MCF 10A (cell line): ENCODE measurements around the gene RAB35. TPM values are rescaled to one million over a fixed set of nuclear protein-coding genes. Genes with fewer than 3 reads are reported as not detected.

Experiments used
- BruUV-seq: library from RNA; stranded (reverse); fragments of 400-500 nt; replicated peaks from 2 replicates; lab custom pipeline; 2021; lab: Mats Ljungman, UMichigan
- CTCF ChIA-PET: fragments of 300-600 bp; sonication (Branson Sonifier 250); formaldehyde crosslinking; extraction: SDS; loops from one replicate; lab custom pipeline; 2021; ENCODE audit warnings: antibody characterized with exemption, inconsistent platforms; lab: Yijun Ruan, JAX
- POLR2A ChIA-PET: fragments of 300-600, 350-650 bp; sonication (Branson Sonifier 250); formaldehyde crosslinking; extraction: SDS; loops from one replicate; lab custom pipeline; 2020; ENCODE audit warnings: antibody characterized with exemption, inconsistent platforms; lab: Yijun Ruan, JAX
- DNase-seq: peaks from one replicate; pipeline ENCODE4 v3.0.0-alpha.2; 2018; ENCODE audit not compliant: unreplicated experiment
- H3K27ac Mint-ChIP-seq: one replicate; pipeline ENCODE4 v1.8.0; 2022; ENCODE audit warnings: mild to moderate bottlenecking, low read depth, mixed read lengths; ENCODE audit not compliant: unreplicated experiment
- H3K27me3 Mint-ChIP-seq: one replicate; pipeline ENCODE4 v1.8.0; 2022; ENCODE audit warnings: mixed read lengths; ENCODE audit not compliant: insufficient read depth, unreplicated experiment
- H3K36me3 Mint-ChIP-seq: one replicate; pipeline ENCODE4 v1.8.0; 2022; ENCODE audit warnings: mild to moderate bottlenecking, moderate library complexity, mixed read lengths; ENCODE audit not compliant: insufficient read depth, unreplicated experiment
- H3K4me1 Mint-ChIP-seq: one replicate; pipeline ENCODE4 v1.8.0; 2022; ENCODE audit warnings: mixed read lengths; ENCODE audit not compliant: insufficient read depth, unreplicated experiment
- H3K4me3 Mint-ChIP-seq: one replicate; pipeline ENCODE4 v1.8.0; 2022; ENCODE audit warnings: mild to moderate bottlenecking, moderate library complexity, mixed read lengths; ENCODE audit not compliant: unreplicated experiment
- H3K9me3 Mint-ChIP-seq: one replicate; pipeline ENCODE4 v1.8.0; 2022; ENCODE audit warnings: mixed read lengths; ENCODE audit not compliant: unreplicated experiment
- intact Hi-C: fragments of 100-400 bp; cut with micrococcal nuclease; formaldehyde crosslinking; loops from 2 replicates; pipeline ENCODE4 v1.14.1; 2022
- total RNA-seq: library from RNA; stranded (reverse); gene quantifications from 2 replicates; pipeline ENCODE4 v1.2.3, GENCODE V29; 2022
- TF ChIP-seq, protein P1 (sequence below): fragments of 200-600 bp; IDR thresholded peaks from one replicate; pipeline ENCODE4 v1.8.0; 2022; ENCODE audit warnings: antibody characterized with exemption, mild to moderate bottlenecking; ENCODE audit not compliant: unreplicated experiment

Gene RAB35
- total RNA-seq, 1 experiment from 2014 or later = 57.8 TPM

DNA sequence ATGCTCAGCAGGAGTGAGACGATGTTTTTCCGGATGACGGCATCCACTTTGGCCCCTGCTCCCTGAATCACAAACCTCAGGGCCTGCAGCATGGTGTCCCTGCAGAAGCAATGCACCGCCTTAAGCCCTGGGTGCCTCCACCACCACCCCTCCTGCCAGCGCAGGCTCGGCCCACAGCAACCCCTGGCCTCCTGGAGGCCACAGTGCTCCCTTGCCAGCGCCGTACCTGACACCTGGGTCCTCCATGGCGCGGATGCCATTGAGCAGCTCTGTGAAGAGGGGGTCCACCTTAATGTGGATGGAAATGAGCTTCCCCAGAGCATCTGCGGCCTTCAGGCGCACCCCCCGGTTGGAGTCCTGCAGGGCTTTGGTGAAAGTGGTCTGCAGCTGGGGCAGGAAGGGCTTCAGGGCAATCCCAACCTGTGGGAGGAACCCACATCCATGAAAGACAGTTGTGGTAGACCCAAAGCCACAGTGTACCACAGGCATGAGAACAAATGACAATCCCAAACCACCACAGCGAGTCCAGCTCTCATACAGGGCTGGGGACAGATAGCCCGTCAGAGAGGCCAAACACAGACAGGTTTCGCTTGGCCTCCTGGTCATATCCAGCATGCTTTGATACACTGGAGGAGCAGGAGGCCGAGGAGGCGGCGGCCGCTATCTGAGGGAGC, 17.9 kb upstream of the RAB35 start:
- POLR2A ChIA-PET = interaction anchor here (0.6 to 3.2 kb wide), 3 partner anchors 17 to 67 kb away, joined by 3 to 7 read pairs (median 4); partner anchors contain the start of gene RPLP0
- Mint-ChIP-seq H3K9me3 (no peaks in the 10 kb centered on the region), H3K4me1 (no peaks in the 10 kb centered on the region), H3K27ac (no peak overlapping the region), H3K4me3 (no peak overlapping the region), H3K36me3 (peaks cover 84% of the 10 kb centered on the region), H3K27me3 (no peaks in the 10 kb centered on the region)
- intact Hi-C loops = no loop called here
- BruUV-seq = no TSS peak
- DNase-seq = no peak
- TF ChIP-seq, protein P1, sequence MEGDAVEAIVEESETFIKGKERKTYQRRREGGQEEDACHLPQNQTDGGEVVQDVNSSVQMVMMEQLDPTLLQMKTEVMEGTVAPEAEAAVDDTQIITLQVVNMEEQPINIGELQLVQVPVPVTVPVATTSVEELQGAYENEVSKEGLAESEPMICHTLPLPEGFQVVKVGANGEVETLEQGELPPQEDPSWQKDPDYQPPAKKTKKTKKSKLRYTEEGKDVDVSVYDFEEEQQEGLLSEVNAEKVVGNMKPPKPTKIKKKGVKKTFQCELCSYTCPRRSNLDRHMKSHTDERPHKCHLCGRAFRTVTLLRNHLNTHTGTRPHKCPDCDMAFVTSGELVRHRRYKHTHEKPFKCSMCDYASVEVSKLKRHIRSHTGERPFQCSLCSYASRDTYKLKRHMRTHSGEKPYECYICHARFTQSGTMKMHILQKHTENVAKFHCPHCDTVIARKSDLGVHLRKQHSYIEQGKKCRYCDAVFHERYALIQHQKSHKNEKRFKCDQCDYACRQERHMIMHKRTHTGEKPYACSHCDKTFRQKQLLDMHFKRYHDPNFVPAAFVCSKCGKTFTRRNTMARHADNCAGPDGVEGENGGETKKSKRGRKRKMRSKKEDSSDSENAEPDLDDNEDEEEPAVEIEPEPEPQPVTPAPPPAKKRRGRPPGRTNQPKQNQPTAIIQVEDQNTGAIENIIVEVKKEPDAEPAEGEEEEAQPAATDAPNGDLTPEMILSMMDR = no peak
- CTCF ChIA-PET = no interaction called here

DNA sequence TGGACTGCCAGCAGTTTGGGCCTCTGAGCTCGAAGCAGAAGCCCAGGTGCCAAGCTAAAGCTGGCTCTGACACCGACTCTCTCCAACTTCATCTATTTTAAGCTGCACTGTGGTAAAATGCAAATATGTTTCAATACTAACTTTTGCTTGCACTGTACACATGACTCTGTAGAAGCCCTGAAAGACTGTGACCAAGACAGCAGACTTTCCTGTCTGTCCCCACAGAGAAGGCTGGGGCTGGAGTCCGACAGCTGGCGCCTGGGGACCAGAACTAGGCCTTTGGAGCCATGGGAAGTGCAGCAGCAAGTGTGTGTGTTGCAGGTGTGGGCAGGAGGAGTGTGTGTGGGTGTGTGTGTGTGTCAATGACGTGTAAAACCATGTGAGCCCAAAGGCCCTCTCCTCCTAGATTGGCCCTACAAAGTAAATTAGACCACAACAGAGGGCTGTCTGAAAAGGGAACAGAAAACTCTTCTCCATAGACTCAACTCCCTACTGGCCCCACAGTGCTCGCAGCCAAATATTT, 16.4 kb upstream of the RAB35 start:
- CTCF ChIA-PET = no interaction called here
- peaks cover 84% of the 10 kb centered on the region for H3K36me3 Mint-ChIP-seq
- no peak overlapping the region for H3K27ac Mint-ChIP-seq

DNA sequence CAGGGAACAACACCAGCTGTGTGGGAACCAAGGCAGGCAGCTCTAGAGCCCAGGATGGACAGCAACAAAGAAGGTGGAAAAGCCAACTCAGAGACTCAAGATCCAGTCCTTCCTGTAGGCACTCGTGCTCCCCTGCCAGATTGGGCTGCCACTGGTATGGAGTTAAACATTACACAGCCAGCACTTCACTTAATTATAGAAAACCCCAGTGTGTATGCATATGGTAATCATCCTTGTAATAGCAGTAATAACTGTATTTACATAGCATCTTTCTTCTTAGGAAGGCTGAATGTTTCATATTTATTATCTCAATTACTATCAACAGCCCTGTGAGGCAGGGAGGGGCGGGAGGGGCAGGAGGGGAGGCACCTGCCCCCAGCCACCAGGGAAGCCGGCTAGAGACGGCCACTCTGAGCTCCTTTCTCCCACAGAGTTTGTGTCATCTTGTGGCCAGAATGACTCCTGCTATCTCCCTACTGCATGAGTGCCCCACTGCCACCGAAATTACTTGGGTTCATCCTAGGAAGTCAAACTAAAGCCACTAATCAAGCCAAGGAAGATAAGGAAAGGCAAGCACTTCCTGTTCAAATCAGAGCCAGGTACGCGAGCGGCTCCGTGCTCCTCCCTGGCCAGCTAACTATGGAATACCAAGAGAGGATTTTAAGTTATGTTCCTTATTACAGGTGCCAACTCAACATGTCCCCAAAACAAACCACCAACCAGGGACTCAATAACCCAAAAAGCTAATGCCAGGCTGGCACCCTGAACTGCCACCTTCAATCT, 15.7 kb upstream of the RAB35 start:
- no TSS peak for BruUV-seq
- Mint-ChIP-seq H3K27ac (no peak overlapping the region), H3K4me3 (no peak overlapping the region), H3K9me3 (no peaks in the 10 kb centered on the region), H3K27me3 (no peaks in the 10 kb centered on the region), H3K36me3 (peaks cover 84% of the 10 kb centered on the region), H3K4me1 (no peaks in the 10 kb centered on the region)
- intact Hi-C loops = no loop called here
- POLR2A ChIA-PET = interaction anchor here (0.5 to 3.2 kb wide), 3 partner anchors 14 to 316 kb away, joined by 3 to 7 read pairs (median 3); partner anchors contain the start of gene RPLP0
- CTCF ChIA-PET = interaction anchor here (1.1 kb wide), 1 partner anchor 96 kb away, joined by 5 read pairs; no protein-coding TSS in a partner anchor
- DNase-seq = no peak
- TF ChIP-seq, protein P1 = no peak

More for the DNA sequence above, 16.4 kb upstream of the RAB35 start:
- Mint-ChIP-seq H3K4me1 (no peaks in the 10 kb centered on the region), H3K4me3 (no peak overlapping the region), H3K27me3 (no peaks in the 10 kb centered on the region), H3K9me3 (no peaks in the 10 kb centered on the region)
- DNase-seq = no peak
- TF ChIP-seq, protein P1 = no peak
- BruUV-seq = no TSS peak
- POLR2A ChIA-PET = interaction anchor here (3.2 kb wide), 1 partner anchor 15 kb away, joined by 7 read pairs; no protein-coding TSS in a partner anchor
- intact Hi-C loops = no loop called here

DNA sequence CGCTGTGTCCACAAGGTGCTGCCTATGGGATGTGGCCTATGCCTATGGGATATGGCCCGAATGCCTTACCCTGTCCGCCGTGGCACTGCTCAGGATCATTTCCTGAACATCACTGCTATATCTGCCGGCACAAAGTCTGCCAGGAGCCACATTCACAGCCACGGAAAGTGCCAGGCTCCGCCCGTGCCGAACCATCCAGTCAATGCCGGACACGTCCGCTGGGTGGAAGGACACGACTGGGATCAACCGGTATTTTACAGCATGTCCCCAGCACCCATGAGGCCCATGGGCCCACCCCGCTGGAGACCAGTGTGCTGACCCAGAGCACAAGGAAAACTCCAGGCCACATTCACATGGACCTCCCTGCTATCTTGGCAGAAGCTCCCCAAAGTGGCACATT, 14.6 kb upstream of the RAB35 start:
- Mint-ChIP-seq H3K36me3 (peaks cover 84% of the 10 kb centered on the region), H3K27me3 (no peaks in the 10 kb centered on the region), H3K27ac (no peak overlapping the region), H3K9me3 (no peaks in the 10 kb centered on the region), H3K4me1 (no peaks in the 10 kb centered on the region), H3K4me3 (no peak overlapping the region)
- intact Hi-C loops = no loop called here
- ChIA-PET POLR2A (interaction anchor here (1.1 to 3.2 kb wide), 2 partner anchors 13 to 51 kb away, joined by 3 to 7 read pairs; no protein-coding TSS in a partner anchor), CTCF (interaction anchor here (0.9 to 1.1 kb wide), 2 partner anchors 40 to 97 kb away, joined by 5 read pairs; no protein-coding TSS in a partner anchor)
- TF ChIP-seq, protein P1 = no peak
- DNase-seq = no peak
- BruUV-seq = no TSS peak
